ENCODE results near the gene GPRC5B.

DNA sequence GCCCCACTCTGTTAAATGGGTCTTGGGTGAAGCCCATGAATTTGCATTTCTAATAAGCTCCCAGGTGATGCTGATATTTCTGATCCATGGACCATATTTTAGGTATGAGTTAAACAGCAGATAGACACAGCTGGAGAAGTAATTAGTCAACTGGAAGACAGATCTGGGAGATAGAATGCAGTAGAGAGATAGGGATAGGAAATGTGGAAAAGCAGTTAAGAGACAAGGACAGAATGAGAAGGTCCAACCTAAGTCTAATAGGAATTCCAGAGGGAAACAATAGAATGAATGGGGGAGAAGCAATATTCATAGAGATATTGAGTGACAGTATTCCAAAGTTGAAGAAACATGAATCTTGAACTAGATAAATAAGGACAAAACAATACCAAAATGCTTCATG, 71.7 kb downstream of the GPRC5B start:
- TF ChIP-seq EP300 (IDR thresholded peaks at IDR 0.05; ENCODE audit: borderline replicate concordance): no peak
- TF ChIP-seq, protein P1, sequence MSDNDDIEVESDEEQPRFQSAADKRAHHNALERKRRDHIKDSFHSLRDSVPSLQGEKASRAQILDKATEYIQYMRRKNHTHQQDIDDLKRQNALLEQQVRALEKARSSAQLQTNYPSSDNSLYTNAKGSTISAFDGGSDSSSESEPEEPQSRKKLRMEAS (IDR thresholded peaks at IDR 0.05): no peak
- TF ChIP-seq, protein P2, sequence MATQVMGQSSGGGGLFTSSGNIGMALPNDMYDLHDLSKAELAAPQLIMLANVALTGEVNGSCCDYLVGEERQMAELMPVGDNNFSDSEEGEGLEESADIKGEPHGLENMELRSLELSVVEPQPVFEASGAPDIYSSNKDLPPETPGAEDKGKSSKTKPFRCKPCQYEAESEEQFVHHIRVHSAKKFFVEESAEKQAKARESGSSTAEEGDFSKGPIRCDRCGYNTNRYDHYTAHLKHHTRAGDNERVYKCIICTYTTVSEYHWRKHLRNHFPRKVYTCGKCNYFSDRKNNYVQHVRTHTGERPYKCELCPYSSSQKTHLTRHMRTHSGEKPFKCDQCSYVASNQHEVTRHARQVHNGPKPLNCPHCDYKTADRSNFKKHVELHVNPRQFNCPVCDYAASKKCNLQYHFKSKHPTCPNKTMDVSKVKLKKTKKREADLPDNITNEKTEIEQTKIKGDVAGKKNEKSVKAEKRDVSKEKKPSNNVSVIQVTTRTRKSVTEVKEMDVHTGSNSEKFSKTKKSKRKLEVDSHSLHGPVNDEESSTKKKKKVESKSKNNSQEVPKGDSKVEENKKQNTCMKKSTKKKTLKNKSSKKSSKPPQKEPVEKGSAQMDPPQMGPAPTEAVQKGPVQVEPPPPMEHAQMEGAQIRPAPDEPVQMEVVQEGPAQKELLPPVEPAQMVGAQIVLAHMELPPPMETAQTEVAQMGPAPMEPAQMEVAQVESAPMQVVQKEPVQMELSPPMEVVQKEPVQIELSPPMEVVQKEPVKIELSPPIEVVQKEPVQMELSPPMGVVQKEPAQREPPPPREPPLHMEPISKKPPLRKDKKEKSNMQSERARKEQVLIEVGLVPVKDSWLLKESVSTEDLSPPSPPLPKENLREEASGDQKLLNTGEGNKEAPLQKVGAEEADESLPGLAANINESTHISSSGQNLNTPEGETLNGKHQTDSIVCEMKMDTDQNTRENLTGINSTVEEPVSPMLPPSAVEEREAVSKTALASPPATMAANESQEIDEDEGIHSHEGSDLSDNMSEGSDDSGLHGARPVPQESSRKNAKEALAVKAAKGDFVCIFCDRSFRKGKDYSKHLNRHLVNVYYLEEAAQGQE (IDR thresholded peaks at IDR 0.05; ENCODE audit: low read depth): no peak
- TF ChIP-seq, protein P3, sequence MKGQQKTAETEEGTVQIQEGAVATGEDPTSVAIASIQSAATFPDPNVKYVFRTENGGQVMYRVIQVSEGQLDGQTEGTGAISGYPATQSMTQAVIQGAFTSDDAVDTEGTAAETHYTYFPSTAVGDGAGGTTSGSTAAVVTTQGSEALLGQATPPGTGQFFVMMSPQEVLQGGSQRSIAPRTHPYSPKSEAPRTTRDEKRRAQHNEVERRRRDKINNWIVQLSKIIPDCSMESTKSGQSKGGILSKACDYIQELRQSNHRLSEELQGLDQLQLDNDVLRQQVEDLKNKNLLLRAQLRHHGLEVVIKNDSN (IDR thresholded peaks at IDR 0.05): no peak
- no peak for TF ChIP-seq TEAD4 (IDR thresholded peaks at IDR 0.05)

Data from Ishikawa (cell line).